Stimulated activated CD4-positive, alpha-beta T cell treated with anti-CD3 and anti-CD28 coated beads, Interleukin-15, amount 100 ng/mL, for 1 hour (primary cell): ENCODE results near the gene SPOCK1.

Experiments
- DNase-seq, 2 donors: peaks; one replicate each; pipeline ENCODE4 v3.0.0-alpha.2; 2020; ENCODE audit warnings: low read depth in 1 of 2, low spot score in 1 of 2

The SPOCK1 gene

DNA sequence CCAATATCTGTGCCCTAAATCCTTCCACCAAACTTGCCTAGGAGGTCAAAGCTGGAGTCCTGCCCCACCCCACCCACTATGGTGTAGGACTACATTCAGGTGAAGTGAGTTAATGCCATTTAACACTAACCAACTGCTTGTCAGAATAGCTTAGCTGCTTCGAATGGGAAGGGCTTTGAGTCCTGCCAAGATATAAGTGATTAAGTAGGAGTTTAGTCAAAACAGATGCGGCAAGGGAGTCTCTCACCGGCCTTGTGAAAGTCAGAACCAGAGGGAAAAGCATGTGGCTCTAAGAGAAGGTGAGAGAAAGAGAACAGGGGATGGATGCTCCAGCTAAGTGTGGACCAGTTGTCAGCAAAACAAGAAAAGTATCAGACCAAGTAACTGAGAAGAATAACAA, 132.6 kb downstream of the SPOCK1 start:
- no peak for DNase-seq

DNA sequence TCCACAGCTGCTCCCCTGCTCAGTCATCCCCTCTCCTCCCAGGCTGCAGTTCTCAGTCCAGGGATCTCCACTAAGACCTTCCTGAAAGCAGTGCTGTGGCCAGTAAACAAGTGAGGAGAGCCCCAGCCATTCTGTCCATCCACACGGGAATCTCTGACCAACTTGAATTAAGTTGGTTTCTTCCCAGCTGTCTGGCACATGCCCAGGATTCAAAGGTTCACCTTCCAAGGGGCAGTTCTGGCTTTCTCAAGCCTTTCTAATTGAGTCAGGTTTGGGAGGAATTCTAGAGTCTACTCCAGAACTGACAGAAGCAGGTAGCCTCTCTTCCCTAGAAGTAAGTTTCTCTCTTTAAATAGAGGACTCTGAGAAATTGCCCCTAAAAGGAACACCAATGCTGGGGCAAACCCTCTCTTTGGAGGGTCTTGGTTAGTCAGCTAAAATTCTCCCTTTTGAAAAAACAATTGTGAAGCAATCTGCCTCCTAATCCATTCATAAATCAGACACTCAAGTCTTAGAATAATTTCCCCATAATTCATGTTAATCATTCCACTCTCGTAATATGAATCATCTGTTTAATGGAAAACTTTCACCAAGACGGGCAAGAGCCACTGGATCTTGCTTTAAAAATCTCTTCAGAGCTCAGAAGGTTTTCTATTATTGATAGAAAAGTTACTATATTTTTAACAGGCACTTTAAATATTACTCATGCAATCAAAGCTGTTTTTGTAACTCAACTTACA, 133.8 kb downstream of the SPOCK1 start:
- no peak for DNase-seq

DNA sequence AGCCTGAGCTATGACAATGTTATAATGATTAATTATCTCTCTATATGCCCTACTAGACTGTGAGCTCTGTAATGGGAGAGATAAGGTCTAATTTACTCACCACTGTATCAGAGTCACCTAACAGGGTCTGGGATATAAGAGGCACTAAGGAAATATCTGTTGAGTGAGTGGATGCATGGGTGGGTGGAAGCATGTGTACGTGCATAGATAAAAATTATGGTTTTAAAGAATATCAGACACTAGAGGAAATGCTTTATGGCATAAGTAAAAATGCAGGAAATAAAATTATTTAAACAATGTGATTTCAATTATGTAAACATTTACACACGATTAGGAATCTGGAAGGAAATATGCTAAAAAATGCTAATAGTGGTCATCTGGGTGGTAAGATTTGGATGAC, 137.8 kb downstream of the SPOCK1 start:
- no peak for DNase-seq

DNA sequence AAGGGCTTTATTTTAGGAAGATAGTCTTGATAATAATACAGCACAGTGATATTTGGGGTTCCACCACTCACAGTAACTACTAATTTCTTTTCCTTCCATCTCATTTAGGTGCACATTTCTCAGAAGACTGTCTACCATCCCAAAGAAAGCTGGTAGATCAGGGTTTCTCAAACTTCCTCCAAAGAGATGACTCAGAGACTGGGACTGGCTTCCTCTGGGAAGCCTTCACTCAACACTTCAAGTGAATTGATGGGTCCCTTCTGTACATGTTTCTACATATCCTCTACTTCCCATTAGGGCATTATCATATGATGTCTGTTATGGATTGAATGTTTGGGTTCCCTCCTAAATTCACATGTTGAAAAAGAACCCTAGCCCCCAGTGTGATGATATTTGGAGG, 138.5 kb downstream of the SPOCK1 start:
- DNase-seq, result no peak

DNA sequence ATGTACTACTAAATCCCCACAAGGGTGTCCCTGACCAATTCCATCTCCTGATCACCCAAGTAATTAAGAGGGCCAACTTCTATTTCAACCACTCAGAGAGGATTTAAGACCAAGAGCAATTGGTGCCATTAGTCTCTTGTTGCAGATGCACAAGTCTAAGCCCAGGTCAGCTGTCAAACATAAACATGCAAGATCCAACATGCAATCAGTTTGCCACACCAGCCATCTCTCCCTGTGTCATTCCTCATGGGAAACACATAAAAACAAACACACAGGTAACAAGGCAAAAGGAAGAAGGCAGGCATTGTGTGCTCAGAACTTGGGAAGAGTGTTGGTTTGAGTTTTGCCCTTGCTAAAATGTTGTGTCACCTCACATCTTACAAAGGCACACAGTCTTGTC, 139.2 kb downstream of the SPOCK1 start:
- no peak for DNase-seq

DNA sequence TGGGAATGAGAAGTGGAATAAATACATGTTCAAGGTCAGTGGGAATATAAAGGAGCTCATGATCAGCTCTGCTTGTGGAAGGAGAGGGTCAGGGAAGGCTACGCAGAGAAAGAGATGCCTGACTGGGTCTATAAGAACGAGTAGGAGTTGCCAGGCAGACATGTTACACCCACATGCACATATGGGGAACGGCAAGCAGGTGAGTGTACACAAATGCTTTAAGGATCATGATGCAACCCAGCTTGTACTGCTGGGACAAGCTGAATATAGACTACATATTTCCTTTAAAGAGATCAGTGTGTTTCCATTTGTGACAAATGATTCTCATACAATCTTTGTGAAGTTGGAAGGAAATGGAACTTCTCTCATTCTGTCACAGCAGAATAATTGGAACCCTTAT, 141.7 kb downstream of the SPOCK1 start:
- DNase-seq, result no peak

DNA sequence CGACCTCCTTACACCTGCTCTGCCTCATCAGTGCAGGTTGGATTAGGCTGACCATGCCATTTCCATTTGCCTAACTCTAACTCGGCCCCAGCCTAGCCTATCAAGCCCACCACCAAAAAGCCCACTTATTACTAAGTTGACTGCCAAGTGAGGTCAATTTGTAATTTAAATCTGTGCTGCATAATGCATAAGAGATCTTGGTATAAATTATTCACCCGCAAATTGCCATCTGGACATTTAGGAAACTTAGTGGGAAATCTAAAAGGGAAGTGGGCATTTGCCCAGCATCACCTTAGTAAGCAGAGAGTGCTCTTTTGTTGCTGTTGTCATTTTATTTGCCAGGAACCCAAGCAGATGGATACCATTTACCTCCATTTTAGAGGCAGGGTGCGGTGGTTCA, 143.0 kb downstream of the SPOCK1 start:
- no peak for DNase-seq

DNA sequence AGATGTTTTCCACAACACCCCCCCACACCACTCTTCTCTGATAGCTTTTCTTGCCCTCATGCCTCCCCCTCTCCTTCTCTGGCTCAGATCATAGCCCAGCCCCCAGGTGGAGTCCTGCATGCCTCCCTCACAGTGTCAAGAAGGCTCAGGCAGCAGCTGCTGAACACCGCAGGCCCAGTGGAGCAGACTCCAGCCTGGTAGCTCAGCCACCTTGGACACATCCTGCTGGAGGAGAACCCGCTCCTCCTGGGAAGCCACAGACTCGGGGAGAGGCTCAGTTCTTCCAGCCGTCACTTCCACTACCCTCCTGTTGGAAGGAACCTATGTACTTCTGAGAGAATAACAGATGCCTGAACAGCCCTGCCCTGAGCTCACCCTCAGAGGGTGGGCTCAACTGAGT, 143.4 kb downstream of the SPOCK1 start:
- DNase-seq, result no peak

DNA sequence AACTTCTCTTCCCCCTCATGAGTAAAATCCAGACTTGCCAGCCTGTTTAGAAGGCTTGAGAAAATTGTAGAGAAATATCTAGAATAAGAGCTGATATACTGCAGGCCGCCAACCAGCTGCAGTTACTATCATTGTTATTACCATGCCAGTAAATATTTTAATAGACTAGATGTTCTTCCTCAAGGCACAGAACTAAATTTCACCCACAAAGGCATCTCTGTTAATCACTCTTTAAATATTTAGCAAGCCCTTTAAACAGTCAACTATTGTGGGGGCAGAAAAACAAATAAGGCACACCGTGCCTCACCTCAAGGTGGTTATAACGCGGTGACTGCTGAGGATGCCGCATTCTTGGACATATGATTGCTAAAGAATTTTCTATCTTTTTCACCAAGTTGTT, 147.0 kb downstream of the SPOCK1 start:
- DNase-seq, result no peak

DNA sequence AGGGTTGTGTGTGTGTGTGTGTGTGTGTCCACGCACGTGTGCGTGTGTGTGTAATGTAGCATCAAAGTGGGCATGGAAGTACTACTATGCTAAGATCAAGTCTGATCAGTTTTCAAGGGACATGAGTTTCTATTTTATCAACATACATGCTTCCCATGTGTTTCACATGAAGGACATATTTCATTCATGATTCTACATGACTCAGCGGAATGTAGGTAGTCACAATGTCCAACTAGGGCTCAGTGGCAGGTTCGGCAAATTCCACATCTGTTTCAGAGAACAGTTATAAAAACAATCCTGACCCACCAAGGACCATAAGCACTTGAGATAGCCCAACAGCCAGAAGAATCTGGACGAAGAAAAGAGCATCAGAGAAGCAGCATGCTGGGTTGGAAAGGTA, 148.3 kb downstream of the SPOCK1 start:
- no peak for DNase-seq

DNA sequence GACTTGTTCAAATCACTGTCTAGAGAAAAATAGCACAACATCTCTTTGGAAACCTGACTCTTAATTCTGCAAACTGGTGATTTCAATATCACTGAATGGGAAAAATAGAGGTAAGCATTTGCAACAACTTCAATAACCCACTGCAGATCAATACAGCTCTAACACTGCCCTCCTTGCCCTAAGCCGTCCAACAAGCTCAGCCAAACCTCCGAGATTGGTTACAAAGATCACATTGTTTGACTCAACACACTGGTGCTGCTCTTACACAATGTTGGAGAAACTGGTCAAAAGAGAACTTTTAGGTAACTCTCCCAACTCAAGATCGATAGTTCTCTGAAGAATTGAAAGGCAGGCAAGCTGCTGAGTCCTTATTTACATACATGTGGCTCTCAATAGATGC, 150.4 kb downstream of the SPOCK1 start:
- no peak for DNase-seq

DNA sequence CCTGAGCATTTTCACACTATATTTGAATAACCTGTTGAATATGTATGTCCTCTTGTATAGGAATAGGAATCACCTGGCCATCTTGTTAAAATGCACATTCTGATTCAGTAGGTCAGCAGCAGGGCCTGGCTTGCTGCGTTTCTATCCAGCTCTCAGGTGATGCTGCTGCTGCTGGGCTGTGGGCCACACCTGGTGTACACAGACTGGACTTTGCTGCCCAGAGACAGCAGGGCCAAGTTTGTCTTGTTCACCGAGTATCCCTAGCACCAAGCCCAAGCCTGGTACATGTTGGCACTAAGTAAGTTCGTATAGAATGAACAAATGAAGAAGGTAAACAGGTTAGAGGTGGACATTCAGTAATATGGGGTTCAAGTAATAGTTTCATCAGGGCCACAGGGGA, 151.3 kb downstream of the SPOCK1 start:
- DNase-seq, result no peak

DNA sequence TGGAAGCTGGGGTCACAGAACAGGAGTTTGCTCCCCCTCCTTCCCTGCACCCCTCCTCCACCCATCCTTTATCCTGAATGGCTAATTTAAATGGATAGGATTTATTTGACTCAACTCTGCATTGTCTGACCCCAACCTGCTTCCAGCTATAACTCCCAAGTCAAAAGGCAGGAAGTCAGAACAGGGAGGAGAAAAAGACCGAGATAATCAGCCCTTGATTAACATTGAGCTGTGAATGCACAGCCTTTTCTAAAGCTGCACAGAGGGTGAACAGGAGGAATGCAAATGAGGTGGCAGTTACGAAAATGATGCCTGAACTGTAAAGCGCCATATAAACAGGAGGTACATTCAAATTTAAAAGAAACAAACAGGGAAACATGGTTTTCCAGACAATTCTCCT, 152.8 kb downstream of the SPOCK1 start:
- no peak for DNase-seq

DNA sequence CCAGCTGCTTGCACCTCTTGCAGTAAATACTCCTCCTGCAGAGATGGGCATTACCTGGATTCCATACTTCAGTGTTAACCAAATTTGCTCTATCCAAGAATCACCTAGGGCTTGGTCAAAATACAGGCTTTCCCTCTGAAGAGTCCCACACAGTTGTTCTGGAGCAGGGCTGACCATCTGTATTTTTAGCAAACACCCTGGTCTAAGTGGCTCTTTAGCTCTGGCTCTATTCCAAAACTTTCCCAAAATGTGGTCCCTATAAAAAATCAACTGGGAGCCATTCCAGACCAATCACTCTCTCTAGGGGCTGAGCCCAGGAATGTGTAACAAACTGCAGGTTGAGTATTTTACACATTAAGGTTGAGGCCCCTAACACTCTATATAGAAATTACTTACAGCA, 153.7 kb downstream of the SPOCK1 start:
- no peak for DNase-seq

DNA sequence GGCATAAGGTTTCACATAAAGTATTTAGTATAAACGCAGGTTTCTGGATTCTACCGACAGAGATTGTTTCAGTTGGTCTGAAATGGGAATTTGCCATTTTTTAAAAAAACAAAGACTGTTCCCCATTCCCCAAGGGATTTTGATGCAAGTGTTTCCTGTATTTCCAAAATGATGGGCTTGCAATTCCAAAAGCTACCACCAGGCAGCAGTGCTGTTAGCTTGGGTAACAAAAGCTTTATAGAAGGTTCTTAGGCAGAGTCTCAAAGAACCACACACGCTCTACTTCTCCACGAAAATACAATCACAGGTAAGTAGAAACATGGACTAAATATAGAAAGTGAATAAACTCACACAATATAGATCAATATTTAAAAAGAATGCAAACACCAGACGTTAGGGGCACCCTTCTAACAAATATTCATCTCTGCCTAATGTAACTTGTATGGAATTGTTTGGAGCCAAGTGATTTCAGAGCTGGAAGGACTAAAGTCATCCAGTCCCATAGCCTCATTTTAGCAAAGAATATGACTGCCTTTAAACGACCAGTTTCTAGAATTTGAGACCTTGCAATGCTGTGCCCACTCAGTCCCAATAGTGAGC, 154.3 kb downstream of the SPOCK1 start:
- no peak for DNase-seq

DNA sequence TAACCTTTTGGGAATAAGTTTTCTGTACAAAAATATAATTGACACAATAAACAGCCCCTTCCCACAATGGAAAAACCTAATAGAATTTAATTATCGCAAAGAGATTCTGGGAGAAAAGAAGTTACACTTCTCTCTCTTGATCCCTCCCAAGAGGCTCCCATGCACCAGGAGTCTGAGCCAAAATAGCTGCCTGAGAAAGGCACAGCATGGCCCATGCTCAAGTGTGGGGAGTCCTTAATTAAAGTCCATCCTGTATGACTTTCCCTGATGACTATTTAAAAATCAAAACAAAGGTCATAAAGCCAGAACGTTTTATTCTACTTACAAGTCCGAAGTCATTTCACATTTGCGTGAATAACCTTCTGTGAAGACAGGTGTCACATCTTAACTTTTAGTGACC, 155.1 kb downstream of the SPOCK1 start:
- no peak for DNase-seq

DNA sequence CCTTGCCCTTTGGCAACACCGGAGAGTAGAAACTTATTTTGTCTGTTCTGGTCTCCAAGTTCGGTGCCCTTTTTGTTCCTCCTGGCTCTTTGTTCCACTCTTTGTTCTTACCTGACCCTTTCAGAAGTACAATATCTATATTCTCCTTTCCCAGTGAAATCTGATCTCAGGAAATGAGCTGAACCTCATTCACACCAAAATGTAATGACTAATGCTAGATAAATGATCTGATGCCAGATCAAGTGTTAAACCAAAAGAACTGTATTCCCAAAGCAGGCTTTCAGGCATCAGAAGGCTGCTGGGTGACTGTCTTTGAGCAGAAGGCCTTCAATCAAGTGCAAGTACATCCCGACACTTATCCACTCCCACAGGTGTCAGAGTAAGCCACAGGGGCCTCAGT, 156.4 kb downstream of the SPOCK1 start:
- DNase-seq, result no peak

DNA sequence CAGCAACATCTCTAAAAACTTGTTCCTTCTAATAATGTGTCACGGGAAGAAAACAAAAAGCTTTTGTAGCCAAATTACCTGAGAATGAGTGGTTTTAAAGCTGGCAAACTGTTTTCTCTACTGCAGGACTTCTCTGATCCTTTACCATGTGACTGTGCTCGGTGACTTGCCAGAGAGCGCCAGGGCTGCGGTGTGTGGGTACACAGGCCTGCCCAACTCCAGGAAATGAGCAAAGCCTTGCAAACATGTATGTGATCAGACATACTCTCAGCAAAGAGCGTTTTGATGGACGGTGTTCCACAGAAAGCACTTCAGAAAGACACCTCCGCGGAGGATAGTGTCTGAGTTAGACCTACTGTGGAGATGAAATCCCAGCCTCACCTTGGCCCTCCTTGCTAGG, 157.3 kb downstream of the SPOCK1 start:
- no peak for DNase-seq

DNA sequence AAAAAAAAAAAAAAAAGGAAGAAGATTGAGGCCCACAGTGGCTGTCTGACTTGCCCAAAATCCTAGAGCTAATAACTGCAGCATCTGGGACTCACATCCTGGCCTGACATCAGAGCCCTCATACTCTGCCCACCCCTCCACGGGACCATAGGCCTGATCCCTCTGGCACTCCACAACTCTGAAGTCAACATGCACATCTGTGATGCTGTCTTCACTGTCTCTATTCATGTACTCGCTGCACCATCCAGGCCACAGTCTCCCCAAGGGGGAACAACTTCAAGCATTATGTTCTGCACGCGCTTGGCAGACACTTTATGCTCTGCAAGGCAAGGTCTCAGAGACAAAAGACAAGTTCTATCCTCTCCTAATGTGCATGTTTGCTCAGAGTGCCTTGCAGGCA, 158.2 kb downstream of the SPOCK1 start:
- no peak for DNase-seq

DNA sequence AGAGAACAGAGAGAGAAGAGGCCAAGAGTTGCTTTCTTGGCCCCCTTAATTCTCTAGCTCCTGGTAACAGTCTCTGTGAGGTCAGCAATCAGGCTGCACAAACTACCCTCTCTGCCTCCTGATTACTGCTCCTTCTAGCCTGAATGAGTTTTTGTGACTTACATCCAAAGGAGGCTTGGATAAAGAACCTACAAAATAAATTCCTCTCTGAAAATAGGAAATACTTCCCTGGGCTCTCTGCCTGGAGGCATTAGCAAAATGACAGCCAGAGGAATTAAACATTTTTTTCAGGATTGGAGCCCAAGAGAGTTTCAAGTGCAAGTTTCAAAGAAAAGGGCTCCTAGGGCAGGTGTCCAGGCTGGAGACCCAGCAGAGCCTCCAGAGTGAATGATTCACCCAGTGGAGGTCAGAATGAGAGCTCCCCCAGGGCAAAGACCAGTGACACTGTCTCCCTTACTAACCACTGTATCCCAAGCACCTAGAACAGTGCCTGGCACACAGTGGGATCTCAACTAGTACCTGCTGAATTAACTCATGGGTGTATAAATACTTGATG, 162.5 kb downstream of the SPOCK1 start:
- no peak for DNase-seq

DNA sequence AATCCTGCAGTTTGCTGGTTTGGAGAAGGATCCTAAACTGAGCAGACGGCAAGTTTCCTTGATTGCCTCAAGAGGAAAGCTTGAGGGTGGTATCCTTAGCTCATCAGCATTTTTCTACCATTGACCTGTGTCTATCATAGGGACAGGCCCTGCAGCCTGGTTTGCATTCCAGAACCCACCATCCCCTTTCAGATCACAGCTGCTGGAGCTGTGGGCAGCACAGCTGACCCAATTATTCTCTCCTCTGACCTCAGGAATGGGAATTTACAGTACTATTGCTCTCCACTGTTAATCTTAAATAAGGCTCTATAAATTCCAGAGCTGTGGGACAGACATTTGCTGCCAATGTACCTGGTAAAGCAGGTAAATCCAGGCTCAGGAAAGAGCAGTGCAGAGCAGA, 163.0 kb downstream of the SPOCK1 start:
- no peak for DNase-seq

DNA sequence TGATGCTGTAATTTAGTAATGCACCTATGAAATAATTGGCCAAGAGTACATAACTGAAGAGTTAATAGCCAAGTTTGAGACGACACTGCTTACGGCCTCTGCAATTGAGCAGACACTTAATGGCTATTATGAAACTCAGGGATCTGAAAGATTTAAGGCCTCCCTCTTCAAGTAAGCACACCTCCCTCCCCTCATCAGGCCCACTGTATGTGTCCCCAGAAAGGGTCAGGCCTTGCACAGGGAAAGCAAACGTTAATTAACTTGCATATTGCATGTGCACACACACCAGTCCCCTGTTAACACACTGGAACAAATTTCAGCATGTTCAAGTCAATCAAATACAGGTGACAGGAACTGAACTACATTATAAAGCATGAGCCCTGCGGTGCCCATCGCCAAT, 163.6 kb downstream of the SPOCK1 start:
- DNase-seq, result no peak

DNA sequence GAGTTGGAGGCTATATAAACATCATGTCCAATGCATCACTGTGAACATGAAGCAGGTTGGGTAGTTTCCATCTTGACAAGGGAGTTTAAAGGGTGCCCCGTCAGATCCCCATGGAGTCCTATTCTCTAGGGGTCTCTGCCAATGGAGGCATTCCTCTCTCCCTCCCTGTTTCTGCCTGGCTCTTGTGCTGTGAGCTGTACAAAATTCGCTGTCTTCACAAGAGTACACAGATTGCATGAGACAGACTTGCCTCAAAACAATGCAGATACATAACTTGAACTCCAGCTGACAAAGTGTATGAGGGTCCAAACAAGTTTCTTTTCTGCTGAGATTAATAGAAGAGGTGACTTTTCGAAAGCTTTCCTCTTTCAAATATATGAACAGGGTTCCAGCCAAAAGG, 165.2 kb downstream of the SPOCK1 start:
- DNase-seq, result no peak
